HepG2 (cell line): ENCODE measurements around the gene PRKN. TPM values are rescaled to one million over a fixed set of nuclear protein-coding genes. Genes with fewer than 3 reads are reported as not detected.

Experiments
- ATAC-seq: fragments of 200-7000 bp; cut with Tn5 transposase; 3 replicates; pipeline ENCODE4 v1.9.1; 2020; ENCODE audit warnings: mild to moderate bottlenecking, moderate library complexity
- BruUV-seq: library from RNA; stranded (reverse); fragments of 400-500 nt; replicated peaks from 2 replicates; lab custom pipeline; 2021; lab: Mats Ljungman, UMichigan
- CTCF ChIA-PET: fragments of 300-600 bp; formaldehyde crosslinking; extraction: SDS; loops from one replicate; lab custom pipeline; 2021; ENCODE audit warnings: low total read pairs, inconsistent platforms, low intra/inter-chr PET ratio; lab: Yijun Ruan, JAX
- POLR2A ChIA-PET: fragments of 350-600 bp; sonication (Branson Sonifier 250); formaldehyde crosslinking; loops from one replicate; lab custom pipeline; 2020; ENCODE audit warnings: antibody characterized with exemption, inconsistent platforms; lab: Yijun Ruan, JAX
- DNase-seq: peaks from one replicate; pipeline ENCODE4 v3.0.0-alpha.2; 2015; ENCODE audit warnings: low spot score
- FAIRE-seq: peaks from 3 replicates; lab custom pipeline; 2011; peaks lifted over from hg19 to GRCh38; lab: Jason Lieb, UNC
- H2AFZ ChIP-seq: one replicate; pipeline ENCODE4 v1.6.1; 2011; ENCODE audit warnings: low read length, inconsistent platforms
- H3K27ac ChIP-seq: fragments of 300-600 bp; 3 replicates; pipeline ENCODE4 v1.8.0; 2011; ENCODE audit warnings: mixed run types, mild to moderate bottlenecking, mixed read lengths, low read length, inconsistent platforms; ENCODE audit not compliant: insufficient read depth; ENCODE audit errors: extremely low read length
- H3K27me3 ChIP-seq, 2 experiments: fragments of 200-600 bp in 1 of 2; 2 replicates in 1 of 2; 3 replicates in 1 of 2; pipeline versions ENCODE4 v1.6.0 to v1.8.0; 2011; ENCODE audit warnings: low read length in 2 of 2, mild to moderate bottlenecking in 2 of 2, moderate library complexity in 2 of 2, inconsistent platforms in 1 of 2; ENCODE audit not compliant: insufficient read depth in 2 of 2, control insufficient read depth in 1 of 2
- H3K36me3 ChIP-seq, 2 experiments: fragments of 200-600 bp in 1 of 2; replicated peaks in 1 of 2; 2 replicates in 1 of 2; 3 replicates in 1 of 2; pipeline versions ENCODE4 v1.5.1 to v1.8.0; 2011; ENCODE audit warnings: low read length in 2 of 2, inconsistent platforms in 1 of 2; ENCODE audit not compliant: insufficient read depth in 2 of 2, control insufficient read depth in 1 of 2
- H3K4me1 ChIP-seq: 2 replicates; pipeline ENCODE4 v1.5.1; 2012; ENCODE audit warnings: low read length, inconsistent platforms; ENCODE audit not compliant: insufficient read depth
- H3K4me2 ChIP-seq: 2 replicates; pipeline ENCODE4 v1.6.0; 2011; ENCODE audit warnings: low read depth, low read length, inconsistent platforms
- H3K4me3 ChIP-seq, 3 experiments: fragments of 200-600 bp in 1 of 3; sonication (generic), shearing (Covaris generic) in 1 of 3; replicated peaks in 1 of 3; 2 replicates each; pipeline ENCODE4 v1.5.1; 2011 to 2016; ENCODE audit warnings: low read length in 3 of 3, inconsistent platforms in 2 of 3, low read depth in 2 of 3, mild to moderate bottlenecking in 2 of 3, control low read depth in 1 of 3, mixed read lengths in 1 of 3; ENCODE audit not compliant: insufficient read depth in 1 of 3
- H3K79me2 ChIP-seq: one replicate; pipeline ENCODE4 v1.6.1; 2011; ENCODE audit warnings: low read length, inconsistent platforms; ENCODE audit not compliant: insufficient read depth
- H3K9ac ChIP-seq: 2 replicates; pipeline ENCODE4 v1.6.0; 2011; ENCODE audit warnings: mild to moderate bottlenecking, low read depth, low read length, inconsistent platforms; ENCODE audit not compliant: insufficient read depth
- H3K9me3 ChIP-seq: 2 replicates; pipeline ENCODE4 v1.5.1; 2012; ENCODE audit warnings: mild to moderate bottlenecking, low read length
- H4K20me1 ChIP-seq: 2 replicates; pipeline ENCODE4 v1.6.0; 2011; ENCODE audit warnings: inconsistent platforms, mild to moderate bottlenecking, low read length, moderate library complexity; ENCODE audit not compliant: insufficient read depth
- CBX2 ChIP-seq, 2 experiments: fragments of 200-600 bp in 1 of 2; sonication (generic); formaldehyde crosslinking in 1 of 2; IDR thresholded peaks; 2 replicates each; pipeline versions ENCODE4 v1.7.0 to v1.8.1; 2018 to 2022; ENCODE audit warnings: low read depth in 2 of 2, low read length in 1 of 2, mild to moderate bottlenecking in 1 of 2, missing genetic modification reagents in 1 of 2
- CC2D1A ChIP-seq: sonication (generic); formaldehyde crosslinking; IDR thresholded peaks from 2 replicates; pipeline ENCODE4 v1.8.1; 2023; ENCODE audit warnings: mild to moderate bottlenecking, missing genetic modification reagents
- CCDC6 ChIP-seq: sonication (generic); formaldehyde crosslinking; IDR thresholded peaks from 2 replicates; pipeline ENCODE4 v1.8.1; 2022; ENCODE audit warnings: mild to moderate bottlenecking, missing genetic modification reagents, moderate library complexity
- CEBPG ChIP-seq: IDR thresholded peaks from 2 replicates; pipeline ENCODE4 v1.6.1; 2016
- KDM5A ChIP-seq: fragments of 200-600 bp; sonication (generic); IDR thresholded peaks from 2 replicates; pipeline ENCODE4 v1.7.0; 2018; ENCODE audit warnings: antibody characterized with exemption, mild to moderate bottlenecking, low read length, borderline replicate concordance
- MXI1 ChIP-seq: IDR thresholded peaks from 3 replicates; pipeline ENCODE4 v1.6.1; 2012; ENCODE audit warnings: low read depth, low read length, inconsistent platforms, borderline replicate concordance
- TBX3 ChIP-seq: fragments of 450-650 bp; IDR thresholded peaks from 2 replicates; pipeline ENCODE4 v1.6.1; 2017; ENCODE audit warnings: antibody characterized with exemption, mild to moderate bottlenecking, inconsistent platforms, borderline replicate concordance
- ZNF501 ChIP-seq: sonication (generic); formaldehyde crosslinking; IDR thresholded peaks from 2 replicates; pipeline ENCODE4 v1.5.1; 2020; ENCODE audit warnings: mild to moderate bottlenecking, moderate library complexity, missing genetic modification reagents
- ZNF672 ChIP-seq: sonication (generic); formaldehyde crosslinking; IDR thresholded peaks from 2 replicates; pipeline ENCODE4 v1.8.1; 2022; ENCODE audit warnings: missing genetic modification reagents
- WGBS: methylation state at CpG from one replicate; pipeline ENCODE4 v1.1.6; 2017; ENCODE audit warnings: low lambda C conversion rate; 5-methylcytosine and 5-hydroxymethylcytosine counted together
- in situ Hi-C: cut with HindIII; loops from 2 replicates; pipeline ENCODE4 v1.10.0; 2017; ENCODE audit warnings: low pct_unique_long_range_greater_than_20kb; ENCODE audit not compliant: extremely low pct_ligation_motif_present
- intact Hi-C: fragments of 100-400 bp; cut with micrococcal nuclease; formaldehyde crosslinking; loops from one replicate; pipeline ENCODE4 v1.10.0; 2022; ENCODE audit not compliant: unreplicated experiment
- polyA plus RNA-seq, 8 experiments: library from polyadenylated mRNA; depleted of rRNA in 3 of 8; stranded (reverse) in 7 of 8; unstranded in 1 of 8; fragments of >200 nt; fragmentation: Illumina TruSeq in 4 of 8; extraction: Trizol in 4 of 8; gene quantifications; 2 replicates each; pipeline versions ENCODE4 v1.2.1 to v1.2.3, GENCODE V29; 2011 to 2016; ENCODE audit warnings: low read depth in 4 of 8, missing spikeins in 1 of 8, mixed read lengths in 1 of 8; ENCODE audit not compliant: insufficient read depth in 1 of 8
- total RNA-seq, 5 experiments: library from RNA; depleted of rRNA; stranded (reverse); fragments of >200 nt; fragmentation: Illumina TruSeq; extraction: Trizol; gene quantifications; 2 replicates each; pipeline ENCODE4 v1.2.3, GENCODE V29; 2016; ENCODE audit warnings: low read depth in 1 of 5
- TF ChIP-seq, protein P1 (sequence below): sonication (generic); formaldehyde crosslinking; IDR thresholded peaks from 2 replicates; pipeline ENCODE4 v1.5.0; 2020; ENCODE audit warnings: missing genetic modification reagents

PRKN gene
- total and polyA plus RNA-seq, 2 of the 13 experiments (the other 11 are each of a cell fraction or from before 2014, with no cell fraction given): 0.31 to 0.44 TPM

GRCh38 chr6:162560891-162561290 is 166.7 kb downstream of the PRKN start (continued):
- no peak for TF ChIP-seq CC2D1A (CRISPR knock-in tag)
- no peak for TF ChIP-seq KDM5A
- no peak for TF ChIP-seq ZNF501 (CRISPR knock-in tag)
- no peak for TF ChIP-seq MXI1
- no peak for TF ChIP-seq CBX2 (IDR thresholded peaks at IDR 0.05; ENCODE audit: low read depth, low read length)
- TF ChIP-seq CBX2 (CRISPR knock-in tag; IDR thresholded peaks at IDR 0.05; ENCODE audit: low read depth): no peak

DNA sequence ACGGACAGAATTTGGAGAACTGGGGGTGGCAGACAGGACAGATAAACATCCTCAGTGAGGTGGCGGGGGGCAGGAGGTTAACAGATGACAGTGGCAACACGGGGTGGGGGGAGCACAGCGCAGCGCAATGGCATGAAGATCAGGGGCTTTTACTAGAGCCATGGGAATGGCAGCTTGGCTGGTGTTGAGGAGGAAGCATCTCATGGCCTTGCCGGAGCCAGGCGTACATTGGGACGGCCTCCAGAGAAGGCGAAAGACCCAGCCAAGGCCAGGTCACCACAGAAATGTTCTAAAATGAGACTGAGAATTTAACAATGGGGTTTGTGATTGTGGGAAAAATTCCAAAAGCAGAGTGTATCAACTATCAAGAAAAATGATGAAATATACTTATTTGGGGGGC is 173.0 kb downstream of the PRKN start:
- TF ChIP-seq CEBPG (CRISPR knock-in tag): no peak
- TF ChIP-seq CCDC6 (CRISPR knock-in tag): no peak
- TF ChIP-seq TBX3: no peak
- no peak for TF ChIP-seq ZNF672 (CRISPR knock-in tag)
- TF ChIP-seq, protein P1, sequence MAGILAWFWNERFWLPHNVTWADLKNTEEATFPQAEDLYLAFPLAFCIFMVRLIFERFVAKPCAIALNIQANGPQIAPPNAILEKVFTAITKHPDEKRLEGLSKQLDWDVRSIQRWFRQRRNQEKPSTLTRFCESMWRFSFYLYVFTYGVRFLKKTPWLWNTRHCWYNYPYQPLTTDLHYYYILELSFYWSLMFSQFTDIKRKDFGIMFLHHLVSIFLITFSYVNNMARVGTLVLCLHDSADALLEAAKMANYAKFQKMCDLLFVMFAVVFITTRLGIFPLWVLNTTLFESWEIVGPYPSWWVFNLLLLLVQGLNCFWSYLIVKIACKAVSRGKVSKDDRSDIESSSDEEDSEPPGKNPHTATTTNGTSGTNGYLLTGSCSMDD (CRISPR knock-in tag): no peak
- POLR2A ChIA-PET: no interaction called here
- CTCF ChIA-PET: no interaction called here
- no peak overlapping the region for H3K4me2 ChIP-seq
- no peaks in the 10 kb centered on the region for H3K4me1 ChIP-seq
- FAIRE-seq: no peak
- in situ Hi-C loops: no loop called here
- no peaks in the 10 kb centered on the region for H4K20me1 ChIP-seq
- peaks cover 11% of the 10 kb centered on the region; the same call in 1 of the 2 replicates for H3K9me3 ChIP-seq
- H2AFZ ChIP-seq: no peak overlapping the region
- no TSS peak for BruUV-seq
- H3K36me3 ChIP-seq: no peaks in the 10 kb centered on the region
- no peak overlapping the region for H3K4me3 ChIP-seq
- ATAC-seq: no peak
- no peaks in the 10 kb centered on the region for H3K79me2 ChIP-seq
- H3K9ac ChIP-seq: no peak overlapping the region
- H3K27me3 ChIP-seq: no peaks in the 10 kb centered on the region
- intact Hi-C loops: no loop called here
- no peak for DNase-seq
- WGBS: 71% methylated on average over 9 of the region's 9 CpGs
- H3K27ac ChIP-seq: no peak overlapping the region
